ENCODE results near the gene RPL23.

DNA sequence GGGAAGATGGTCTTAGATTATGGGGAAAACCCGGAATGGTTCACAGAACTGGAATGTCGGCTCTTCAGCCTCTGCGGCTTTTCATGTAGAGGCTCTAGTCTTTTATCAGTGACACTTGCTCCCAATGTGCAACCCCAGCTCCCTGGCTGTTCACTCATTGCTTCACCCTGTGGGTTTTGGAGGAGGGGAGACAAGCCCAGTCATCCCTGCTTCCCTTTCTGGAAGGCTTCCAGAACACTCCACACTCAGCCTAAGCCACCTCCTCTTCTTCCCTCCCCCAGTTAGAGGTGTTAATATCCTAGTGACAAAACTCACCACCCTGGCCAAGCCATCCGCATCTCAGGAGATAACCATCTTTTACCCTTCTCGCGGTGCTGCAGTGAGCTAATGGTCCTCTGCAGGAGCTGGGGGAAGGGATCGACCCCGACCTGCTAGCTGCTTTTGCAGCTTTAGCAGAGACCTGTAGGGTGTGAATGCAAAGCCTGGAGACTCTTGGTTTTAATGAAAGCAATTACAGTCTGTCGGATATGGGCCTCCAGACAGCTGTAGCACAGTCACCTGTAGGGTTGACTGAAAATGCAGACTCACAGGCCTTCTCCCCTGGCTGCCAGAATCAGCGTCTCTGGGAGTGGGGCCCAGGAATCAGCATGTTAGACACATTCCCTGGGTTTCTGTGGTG, 47.6 kb upstream of the RPL23 start:
- TF ChIP-seq EZH2 (IDR thresholded peaks at IDR 0.05): no peak
- TF ChIP-seq POLR2AphosphoS5 (IDR thresholded peaks at IDR 0.05; ENCODE audit: borderline replicate concordance, low read depth, low read length): no peak
